HG03280 (cell line): ENCODE measurements around the gene RNF167.
"Not testable (repeated sequence)": the region's sequence is repeated elsewhere in the genome, so short reads cannot be mapped to it uniquely, and the experiment has no call there.

Experiments
- ATAC-seq: cut with Tn5 transposase; IDR thresholded peaks from one replicate; pipeline ENCODE4 v1.9.1; 2021; ENCODE audit warnings: mild to moderate bottlenecking, moderate library complexity; ENCODE audit not compliant: unreplicated experiment

The RNF167 gene

GRCh38 chr17:4901648-4902344 lies 38.3 kb upstream of the RNF167 start:
- no peak for ATAC-seq

- no peak for ATAC-seq
Measured at GRCh38 chr17:4902540-4902939, 37.5 kb upstream of the RNF167 start.

- ATAC-seq: no peak
Measured at GRCh38 chr17:4903051-4903818, 36.8 kb upstream of the RNF167 start, which contains the start of gene CHRNE. Gene CHRNE (minus strand): TSS chr17:4903098. CDS start chr17:4903063, 35 bp downstream.

GRCh38 chr17:4906642-4907041 lies 33.4 kb upstream of the RNF167 start:
- ATAC-seq: not testable (repeated sequence)

GRCh38 chr17:4908301-4908700 lies 31.8 kb upstream of the RNF167 start:
- ATAC-seq: no peak

GRCh38 chr17:4908711-4909496 lies 31.2 kb upstream of the RNF167 start:
- no peak for ATAC-seq

- ATAC-seq: no peak
Measured at GRCh38 chr17:4913994-4914393, 26.1 kb upstream of the RNF167 start.

- ATAC-seq: not testable (repeated sequence)
Measured at GRCh38 chr17:4914551-4914950, 25.5 kb upstream of the RNF167 start.

GRCh38 chr17:4919511-4920047 lies 20.5 kb upstream of the RNF167 start:
- no peak for ATAC-seq

- no peak for ATAC-seq
Measured at GRCh38 chr17:4920351-4921048, 19.6 kb upstream of the RNF167 start.

- ATAC-seq: no peak
Measured at GRCh38 chr17:4921320-4921719, 18.7 kb upstream of the RNF167 start.

- ATAC-seq: not testable (repeated sequence)
Measured at GRCh38 chr17:4926577-4927335, 13.3 kb upstream of the RNF167 start.

- no peak for ATAC-seq
Measured at GRCh38 chr17:4928881-4929280, 11.2 kb upstream of the RNF167 start.

GRCh38 chr17:4931963-4932362 lies 8.1 kb upstream of the RNF167 start, which contains the start of gene GP1BA:
Gene GP1BA (plus strand): TSS chr17:4932277. CDS start chr17:4932605, 328 bp downstream.
- ATAC-seq: no peak

- no peak for ATAC-seq
Measured at GRCh38 chr17:4932756-4933155, 7.3 kb upstream of the RNF167 start.

GRCh38 chr17:4933646-4934045 lies 6.4 kb upstream of the RNF167 start:
- no peak for ATAC-seq

- ATAC-seq: no peak
Measured at GRCh38 chr17:4934173-4934979, 5.7 kb upstream of the RNF167 start.

- no peak for ATAC-seq
Measured at GRCh38 chr17:4935650-4936049, 4.4 kb upstream of the RNF167 start.

- no peak for ATAC-seq
Measured at GRCh38 chr17:4936436-4936835, 3.6 kb upstream of the RNF167 start.
